Putamen (tissue), 1 donor: Measurements from ENCODE around the gene ZCCHC10.
A peak's percentile ranks its signal among the peaks of the same experiment; 100 is the strongest.
"Not testable (repeated sequence)": the region's sequence is repeated elsewhere in the genome, so short reads cannot be mapped to it uniquely, and the experiment has no call there.

Source experiments
- DNase-seq: peaks from one replicate; pipeline ENCODE4 v3.0.0-alpha.2; 2016; ENCODE audit warnings: low spot score

The ZCCHC10 gene

GRCh38 chr5:132972436-132972828, 53.9 kb downstream of the ZCCHC10 start:
- DNase-seq, result not testable (repeated sequence)

GRCh38 chr5:132971483-132972435, 54.6 kb downstream of the ZCCHC10 start:
- DNase-seq, result no peak

- no peak for DNase-seq
Observed at GRCh38 chr5:132965120-132965519, 61.2 kb downstream of the ZCCHC10 start.

- peak; percentile 96 for DNase-seq
Observed at GRCh38 chr5:132963171-132964104, 62.9 kb downstream of the ZCCHC10 start, which contains the start of gene AFF4. TSS of gene AFF4 (minus strand) at chr5:132963634. CDS start at chr5:132937189, 26,445 bp downstream.

- peak; percentile 55 for DNase-seq
Observed at GRCh38 chr5:132962429-132963021, 63.8 kb downstream of the ZCCHC10 start.

- no peak for DNase-seq
Observed at GRCh38 chr5:132961887-132962286, 64.5 kb downstream of the ZCCHC10 start.

- not testable (repeated sequence) for DNase-seq
Observed at GRCh38 chr5:132961123-132961815, 65.1 kb downstream of the ZCCHC10 start.

GRCh38 chr5:132956166-132956799, 70.1 kb downstream of the ZCCHC10 start:
- DNase-seq, result not testable (repeated sequence)

- DNase-seq, result no peak
Observed at GRCh38 chr5:132953710-132954109, 72.6 kb downstream of the ZCCHC10 start.

- DNase-seq, result no peak
Observed at GRCh38 chr5:132952829-132953228, 73.5 kb downstream of the ZCCHC10 start.

GRCh38 chr5:132951897-132952296, 74.5 kb downstream of the ZCCHC10 start:
- DNase-seq, result no peak

GRCh38 chr5:132949136-132949535, 77.2 kb downstream of the ZCCHC10 start:
- no peak for DNase-seq

- no peak for DNase-seq
Observed at GRCh38 chr5:132947671-132948070, 78.7 kb downstream of the ZCCHC10 start.
